Measurements from ENCODE around the gene FYB2.

DNA sequence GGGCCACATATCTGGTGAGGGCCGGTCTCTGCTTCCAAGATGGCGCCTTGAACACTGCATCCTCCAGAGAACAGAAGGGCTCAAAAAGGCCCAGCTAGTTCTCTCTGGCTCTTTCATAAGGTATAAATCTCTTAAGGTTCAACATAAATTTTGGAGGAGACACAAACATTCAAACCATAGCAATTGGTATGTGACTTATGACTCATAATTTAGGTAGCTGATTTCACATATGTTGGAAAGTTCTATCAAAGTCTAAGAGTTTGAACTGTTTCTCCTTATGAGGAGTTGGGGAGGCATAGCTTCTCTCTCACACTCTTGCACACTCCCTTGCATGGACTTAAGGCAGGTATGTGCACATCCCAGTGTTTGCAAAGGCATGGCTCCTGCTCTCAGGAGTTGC lies 5.1 kb upstream of the FYB2 start:
- TF ChIP-seq POLR2AphosphoS5 (IDR thresholded peaks at IDR 0.05) = no peak
- TF ChIP-seq, protein P1, sequence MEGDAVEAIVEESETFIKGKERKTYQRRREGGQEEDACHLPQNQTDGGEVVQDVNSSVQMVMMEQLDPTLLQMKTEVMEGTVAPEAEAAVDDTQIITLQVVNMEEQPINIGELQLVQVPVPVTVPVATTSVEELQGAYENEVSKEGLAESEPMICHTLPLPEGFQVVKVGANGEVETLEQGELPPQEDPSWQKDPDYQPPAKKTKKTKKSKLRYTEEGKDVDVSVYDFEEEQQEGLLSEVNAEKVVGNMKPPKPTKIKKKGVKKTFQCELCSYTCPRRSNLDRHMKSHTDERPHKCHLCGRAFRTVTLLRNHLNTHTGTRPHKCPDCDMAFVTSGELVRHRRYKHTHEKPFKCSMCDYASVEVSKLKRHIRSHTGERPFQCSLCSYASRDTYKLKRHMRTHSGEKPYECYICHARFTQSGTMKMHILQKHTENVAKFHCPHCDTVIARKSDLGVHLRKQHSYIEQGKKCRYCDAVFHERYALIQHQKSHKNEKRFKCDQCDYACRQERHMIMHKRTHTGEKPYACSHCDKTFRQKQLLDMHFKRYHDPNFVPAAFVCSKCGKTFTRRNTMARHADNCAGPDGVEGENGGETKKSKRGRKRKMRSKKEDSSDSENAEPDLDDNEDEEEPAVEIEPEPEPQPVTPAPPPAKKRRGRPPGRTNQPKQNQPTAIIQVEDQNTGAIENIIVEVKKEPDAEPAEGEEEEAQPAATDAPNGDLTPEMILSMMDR (IDR thresholded peaks at IDR 0.05) = no peak
- TF ChIP-seq POLR2A (IDR thresholded peaks at IDR 0.05) = no peak
- no peak for TF ChIP-seq EP300 (IDR thresholded peaks at IDR 0.05)

Data from sigmoid colon (tissue), 4 donors.